Activated T-cell treated with anti-CD3 and anti-CD28 coated beads, Interleukin-2, amount 50 U/mL, for 72 hours (primary cell): ENCODE data around the gene TRIM32. TPM values are rescaled to one million over a fixed set of nuclear protein-coding genes. Genes with fewer than 3 reads are reported as not detected.

Experiments used
- ATAC-seq, 2 donors: fragments of 150-1000 bp; cut with Tn5 transposase; replicated peaks in 1 of 2; 2 replicates each; pipeline ENCODE4 v1.10.0; 2021; ENCODE audit warnings: moderate library complexity in 2 of 2, mild to moderate bottlenecking in 1 of 2
- DNase-seq, 2 donors: peaks; one replicate each; pipeline ENCODE4 v3.0.0; 2021 to 2022; ENCODE audit warnings: mixed read lengths in 1 of 2
- H3K27ac Mint-ChIP-seq: one replicate; pipeline ENCODE4 v1.8.0; 2022; ENCODE audit warnings: mild to moderate bottlenecking, moderate library complexity, mixed read lengths
- H3K27me3 Mint-ChIP-seq: one replicate; pipeline ENCODE4 v1.8.0; 2022; ENCODE audit warnings: low read depth, mixed read lengths
- H3K36me3 Mint-ChIP-seq, 2 donors: one replicate each; pipeline ENCODE4 v1.8.0; 2022; ENCODE audit warnings: mixed read lengths in 2 of 2, mild to moderate bottlenecking in 1 of 2; ENCODE audit not compliant: insufficient read depth in 2 of 2
- H3K4me1 Mint-ChIP-seq: one replicate; pipeline ENCODE4 v1.8.0; 2022; ENCODE audit warnings: low read depth, mixed read lengths
- H3K4me3 Mint-ChIP-seq, 2 donors: one replicate each; pipeline ENCODE4 v1.8.0; 2022; ENCODE audit warnings: mild to moderate bottlenecking in 2 of 2, mixed read lengths in 2 of 2, moderate library complexity in 2 of 2
- H3K9me3 Mint-ChIP-seq, 2 donors: one replicate each; pipeline ENCODE4 v1.8.0; 2022; ENCODE audit warnings: mixed read lengths in 2 of 2
- total RNA-seq, 2 donors: library from RNA; stranded (reverse); gene quantifications; one replicate each; pipeline ENCODE4 v1.2.3, GENCODE V29; 2022

TRIM32 gene
- 10 to 100 TPM; 12.6 to 13.6 TPM for total RNA-seq

- peaks cover 0 to 3% of the 10 kb centered on the region in 2 donors for H3K9me3 Mint-ChIP-seq
- H3K27me3 Mint-ChIP-seq: no peaks in the 10 kb centered on the region
- peaks cover 2 to 11% of the 10 kb centered on the region in 2 donors for H3K36me3 Mint-ChIP-seq
- DNase-seq (peak; percentile 93 to 94), ATAC-seq (peak; percentile 98 to 99)
- peak within 1 kb of the TSS; percentile 90 for H3K27ac Mint-ChIP-seq
- H3K4me3 Mint-ChIP-seq: peak within 1 kb of the TSS; percentile 92 to 97
- peaks cover 53% of the 10 kb centered on the region for H3K4me1 Mint-ChIP-seq
These were observed at the start of gene TRIM32 for GRCh38 chr9:116687074-116687753. Gene TRIM32, plus strand, starts transcription at chr9:116687305. Its CDS starts 10,438 bp downstream, at chr9:116697743.

GRCh38 chr9:116639251-116639741 lies 47.8 kb upstream of the TRIM32 start:
- no peaks in the 10 kb centered on the region for H3K4me1 Mint-ChIP-seq
- H3K27me3 Mint-ChIP-seq: no peaks in the 10 kb centered on the region
- H3K27ac Mint-ChIP-seq: no peak overlapping the region
- H3K9me3 Mint-ChIP-seq: no peaks in the 10 kb centered on the region
- DNase-seq (no peak), ATAC-seq (no peak)
- H3K4me3 Mint-ChIP-seq: no peak overlapping the region
- H3K36me3 Mint-ChIP-seq: no peaks in the 10 kb centered on the region

GRCh38 chr9:116641292-116642059 lies 45.6 kb upstream of the TRIM32 start:
- Mint-ChIP-seq H3K4me1 (no peaks in the 10 kb centered on the region), H3K9me3 (no peaks in the 10 kb centered on the region), H3K27me3 (no peaks in the 10 kb centered on the region), H3K27ac (no peak overlapping the region), H3K36me3 (no peaks in the 10 kb centered on the region), H3K4me3 (no peak overlapping the region)
- DNase-seq (no peak), ATAC-seq (no peak)

- no peak overlapping the region for H3K27ac Mint-ChIP-seq
- H3K4me1 Mint-ChIP-seq: no peaks in the 10 kb centered on the region
- no peak overlapping the region for H3K4me3 Mint-ChIP-seq
- H3K27me3 Mint-ChIP-seq: no peaks in the 10 kb centered on the region
- no peak for DNase-seq
- no peak for ATAC-seq
- H3K9me3 Mint-ChIP-seq: no peaks in the 10 kb centered on the region
- H3K36me3 Mint-ChIP-seq: no peaks in the 10 kb centered on the region
These were observed 43.4 kb upstream of the TRIM32 start for GRCh38 chr9:116643691-116644090.

- no peak overlapping the region for H3K4me3 Mint-ChIP-seq
These were observed 42.9 kb upstream of the TRIM32 start for GRCh38 chr9:116644091-116644688.

GRCh38 chr9:116646661-116647514 lies 40.2 kb upstream of the TRIM32 start:
- Mint-ChIP-seq H3K27ac (no peak overlapping the region), H3K4me3 (no peak overlapping the region), H3K36me3 (peaks cover 0 to 3% of the 10 kb centered on the region in 2 donors), H3K9me3 (no peaks in the 10 kb centered on the region), H3K27me3 (no peaks in the 10 kb centered on the region), H3K4me1 (no peaks in the 10 kb centered on the region)
- DNase-seq: no peak
- no peak for ATAC-seq

More at GRCh38 chr9:116644091-116644688, 42.9 kb upstream of the TRIM32 start:
- no peaks in the 10 kb centered on the region for H3K36me3 Mint-ChIP-seq
- no peak overlapping the region for H3K27ac Mint-ChIP-seq
- H3K4me1 Mint-ChIP-seq: no peaks in the 10 kb centered on the region
- H3K27me3 Mint-ChIP-seq: no peaks in the 10 kb centered on the region
- no peak for ATAC-seq
- H3K9me3 Mint-ChIP-seq: no peaks in the 10 kb centered on the region
- DNase-seq: no peak

- Mint-ChIP-seq H3K27me3 (no peaks in the 10 kb centered on the region), H3K4me1 (no peaks in the 10 kb centered on the region), H3K4me3 (no peak overlapping the region), H3K27ac (no peak overlapping the region), H3K9me3 (no peaks in the 10 kb centered on the region), H3K36me3 (peaks cover 0 to 3% of the 10 kb centered on the region in 2 donors)
- ATAC-seq (no peak), DNase-seq (no peak)
These were observed 39.6 kb upstream of the TRIM32 start for GRCh38 chr9:116647515-116647809.

GRCh38 chr9:116653348-116654058 lies 33.6 kb upstream of the TRIM32 start:
- no peak for DNase-seq
- no peak for ATAC-seq
- H3K27me3 Mint-ChIP-seq: no peaks in the 10 kb centered on the region
- H3K4me3 Mint-ChIP-seq: no peak overlapping the region
- peaks cover 0 to 3% of the 10 kb centered on the region in 2 donors for H3K36me3 Mint-ChIP-seq
- H3K9me3 Mint-ChIP-seq: no peaks in the 10 kb centered on the region
- H3K4me1 Mint-ChIP-seq: no peaks in the 10 kb centered on the region
- no peak overlapping the region for H3K27ac Mint-ChIP-seq

- no peak overlapping the region for H3K27ac Mint-ChIP-seq
- DNase-seq (no peak), ATAC-seq (no peak)
- H3K36me3 Mint-ChIP-seq: peaks cover 0 to 3% of the 10 kb centered on the region in 2 donors
- H3K4me3 Mint-ChIP-seq: no peak overlapping the region
- H3K9me3 Mint-ChIP-seq: no peaks in the 10 kb centered on the region
- no peaks in the 10 kb centered on the region for H3K27me3 Mint-ChIP-seq
- H3K4me1 Mint-ChIP-seq: no peaks in the 10 kb centered on the region
These were observed 33.1 kb upstream of the TRIM32 start for GRCh38 chr9:116654059-116654355.

GRCh38 chr9:116656501-116656971 lies 30.6 kb upstream of the TRIM32 start:
- no peak overlapping the region for H3K27ac Mint-ChIP-seq
- ATAC-seq (no peak), DNase-seq (no peak)
- H3K4me3 Mint-ChIP-seq: no peak overlapping the region
- no peaks in the 10 kb centered on the region for H3K36me3 Mint-ChIP-seq
- H3K27me3 Mint-ChIP-seq: no peaks in the 10 kb centered on the region
- no peaks in the 10 kb centered on the region for H3K4me1 Mint-ChIP-seq
- no peaks in the 10 kb centered on the region for H3K9me3 Mint-ChIP-seq

- no peaks in the 10 kb centered on the region for H3K9me3 Mint-ChIP-seq
These were observed 30.1 kb upstream of the TRIM32 start for GRCh38 chr9:116656977-116657376.

GRCh38 chr9:116658265-116658664 lies 28.8 kb upstream of the TRIM32 start:
- DNase-seq (no peak), ATAC-seq (no peak)
- no peak overlapping the region for H3K27ac Mint-ChIP-seq
- H3K4me3 Mint-ChIP-seq: no peak overlapping the region
- H3K4me1 Mint-ChIP-seq: no peaks in the 10 kb centered on the region
- H3K36me3 Mint-ChIP-seq: no peaks in the 10 kb centered on the region
- H3K27me3 Mint-ChIP-seq: no peaks in the 10 kb centered on the region
- H3K9me3 Mint-ChIP-seq: no peaks in the 10 kb centered on the region

More at GRCh38 chr9:116656977-116657376, 30.1 kb upstream of the TRIM32 start:
- no peaks in the 10 kb centered on the region for H3K27me3 Mint-ChIP-seq
- H3K36me3 Mint-ChIP-seq: no peaks in the 10 kb centered on the region
- H3K4me1 Mint-ChIP-seq: no peaks in the 10 kb centered on the region
- ATAC-seq (no peak), DNase-seq (no peak)
- H3K4me3 Mint-ChIP-seq: no peak overlapping the region
- no peak overlapping the region for H3K27ac Mint-ChIP-seq
